Thyroid gland (tissue), 4 donors: ENCODE data around the gene MYOZ3.

Experiments used
- CTCF ChIP-seq, 6 experiments: fragments of 200-600 bp in 3 of 6; fragments of 450-650 bp in 3 of 6; sonication (generic) in 3 of 6; IDR thresholded peaks; one replicate each; pipeline ENCODE4 v1.5.1; 2016 to 2019; ENCODE audit warnings: antibody characterized with exemption in 6 of 6, mild to moderate bottlenecking in 2 of 6, inconsistent platforms in 1 of 6, moderate library complexity in 1 of 6
- POLR2A ChIP-seq, 2 donors: fragments of 450-650 bp; IDR thresholded peaks; one replicate each; pipeline ENCODE4 v1.6.1; 2017; ENCODE audit warnings: antibody characterized with exemption in 2 of 2, mild to moderate bottlenecking in 2 of 2, moderate library complexity in 1 of 2

GRCh38 chr5:150616506-150616905, 44.5 kb upstream of the MYOZ3 start:
- no peak for TF ChIP-seq CTCF (IDR thresholded peaks at IDR 0.05)
- no peak for TF ChIP-seq POLR2A (IDR thresholded peaks at IDR 0.05)
